GM12872 (cell line): ENCODE results near the gene PLBD1.

ENCODE experiments used
- CTCF ChIP-seq: IDR thresholded peaks from 3 replicates; pipeline ENCODE4 v1.5.1; 2011; ENCODE audit warnings: low read depth, mild to moderate bottlenecking, low read length, moderate library complexity; ENCODE audit not compliant: insufficient read depth

PLBD1 gene

DNA sequence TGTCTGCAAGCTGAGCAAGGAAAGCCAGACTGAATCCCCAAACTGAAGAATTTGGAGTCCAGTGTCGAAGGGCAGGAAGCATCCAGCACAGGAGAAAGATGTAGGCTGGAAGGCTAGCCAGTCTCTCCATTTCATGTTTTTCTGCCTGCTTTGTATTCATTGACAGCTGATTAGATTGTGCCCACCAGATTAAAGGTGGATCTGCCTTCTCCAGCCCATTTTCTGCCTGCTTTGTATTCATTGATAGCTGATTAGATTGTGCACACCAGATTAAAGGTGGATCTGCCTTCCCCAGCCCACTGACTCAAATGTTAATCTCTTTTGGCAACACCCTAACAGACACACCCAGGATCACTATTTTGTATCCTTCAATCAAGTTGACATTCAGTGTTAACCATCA lies 85.3 kb downstream of the PLBD1 start:
- no peak for TF ChIP-seq CTCF

- no peak for TF ChIP-seq CTCF
Measured at GRCh38 chr12:14481201-14481600, 86.5 kb downstream of the PLBD1 start.

DNA sequence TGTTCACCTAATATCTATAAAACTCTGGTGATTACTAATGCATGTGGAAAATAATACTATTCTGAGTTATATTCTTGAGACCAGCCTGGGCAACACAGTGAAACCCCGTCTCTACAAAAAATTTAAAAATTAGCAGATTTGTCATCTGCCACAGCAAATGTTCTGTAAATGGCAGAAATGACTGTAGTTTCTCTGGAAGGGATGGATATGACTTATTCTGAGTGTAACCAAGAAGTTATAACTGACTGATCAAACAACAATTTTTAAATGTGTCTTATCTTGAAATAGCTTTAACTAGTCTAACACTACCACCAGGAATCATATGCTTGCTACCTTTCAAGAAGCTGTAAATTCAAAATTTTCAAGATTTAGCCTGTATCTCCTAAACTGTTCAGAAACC lies 88.7 kb downstream of the PLBD1 start:
- no peak for TF ChIP-seq CTCF

DNA sequence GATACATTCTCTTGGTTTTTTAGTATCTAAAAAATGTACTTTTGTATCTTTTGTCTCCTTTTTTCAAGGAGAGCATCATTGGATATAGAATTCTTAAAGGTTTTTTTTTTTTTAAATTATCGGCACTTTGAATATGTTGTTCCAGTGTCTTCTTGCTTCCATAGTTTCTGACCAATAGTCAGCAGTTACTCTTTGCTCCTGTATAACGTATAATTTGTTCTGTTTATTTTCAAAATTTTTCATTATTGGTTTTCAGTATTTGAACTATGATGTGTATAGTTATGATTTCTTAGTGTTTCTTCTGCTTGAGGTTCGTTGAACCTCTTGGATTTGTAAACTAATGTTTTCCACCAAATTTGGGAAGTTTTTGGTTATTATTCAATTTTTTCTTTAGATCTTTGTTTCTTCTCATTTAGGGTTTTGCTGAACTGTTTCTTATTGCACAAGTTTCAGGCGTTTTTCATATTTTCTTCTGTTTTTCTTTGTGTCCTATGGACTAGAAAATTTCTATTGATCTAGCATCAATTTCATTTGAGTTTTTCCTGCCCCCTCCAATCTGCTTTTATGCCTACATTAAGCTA lies 93.9 kb downstream of the PLBD1 start:
- no peak for TF ChIP-seq CTCF

DNA sequence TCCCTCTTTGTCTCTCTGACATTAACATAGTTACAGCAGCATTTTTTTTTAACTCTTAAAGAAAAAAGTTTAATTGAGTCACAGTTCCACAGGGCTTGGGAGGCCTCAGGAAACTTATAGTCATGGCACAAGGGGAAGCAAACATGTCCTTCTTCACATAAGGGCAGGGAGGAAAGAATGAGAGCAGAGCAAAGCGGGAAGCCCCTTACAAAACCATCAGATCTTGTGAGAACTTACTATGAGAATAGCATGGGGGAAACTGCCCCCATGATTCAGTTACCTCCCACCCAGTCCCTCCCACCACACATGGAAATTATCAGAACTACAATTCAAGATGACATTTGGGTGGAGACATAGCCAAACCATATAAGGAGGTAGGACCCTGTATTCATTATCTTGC lies 96.2 kb downstream of the PLBD1 start:
- TF ChIP-seq CTCF, result no peak

DNA sequence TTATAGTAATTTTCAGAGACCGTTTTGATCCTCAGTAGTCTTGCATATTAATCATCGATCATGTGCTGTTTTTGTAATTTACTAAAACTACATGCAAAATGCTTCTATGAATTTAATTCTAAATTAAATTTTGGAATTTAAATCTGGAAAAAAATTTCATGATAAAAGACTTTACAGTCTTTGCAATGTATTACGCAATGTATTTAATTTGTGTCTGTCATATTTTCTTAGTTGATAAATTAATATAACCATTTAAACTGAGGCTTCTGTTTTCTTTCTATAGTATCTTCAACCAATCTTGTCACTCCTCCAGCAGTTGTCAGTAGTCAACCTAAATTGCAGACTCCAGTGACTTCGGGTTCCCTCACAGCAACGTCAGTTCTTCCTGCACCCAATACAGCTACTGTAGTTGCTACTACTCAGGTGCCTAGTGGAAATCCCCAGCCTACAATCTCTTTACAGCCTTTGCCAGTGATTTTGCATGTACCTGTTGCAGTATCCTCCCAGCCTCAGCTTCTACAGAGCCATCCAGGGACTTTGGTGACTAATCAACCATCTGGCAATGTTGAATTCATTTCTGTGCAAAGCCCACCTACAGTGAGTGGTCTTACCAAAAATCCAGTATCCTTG lies 107.4 kb downstream of the PLBD1 start:
- TF ChIP-seq CTCF, result no peak

- TF ChIP-seq CTCF, result peak; percentile 78
Measured at GRCh38 chr12:14454098-14454907, 113.4 kb downstream of the PLBD1 start.
